Activated CD8-positive, alpha-beta memory T cell treated with anti-CD3 and anti-CD28 coated beads for 24 hours (primary cell): Measurements from ENCODE around the gene SAP30BP.

ENCODE experiments used
- DNase-seq: peaks from one replicate; pipeline ENCODE4 v3.0.0-alpha.2; 2020

SAP30BP gene

GRCh38 chr17:75722542-75723095 is 55.5 kb downstream of the SAP30BP start:
- no peak for DNase-seq

GRCh38 chr17:75723171-75723930 is 56.2 kb downstream of the SAP30BP start:
- no peak for DNase-seq

- DNase-seq, result no peak
Measured at GRCh38 chr17:75724016-75725003, 57.2 kb downstream of the SAP30BP start.

DNA sequence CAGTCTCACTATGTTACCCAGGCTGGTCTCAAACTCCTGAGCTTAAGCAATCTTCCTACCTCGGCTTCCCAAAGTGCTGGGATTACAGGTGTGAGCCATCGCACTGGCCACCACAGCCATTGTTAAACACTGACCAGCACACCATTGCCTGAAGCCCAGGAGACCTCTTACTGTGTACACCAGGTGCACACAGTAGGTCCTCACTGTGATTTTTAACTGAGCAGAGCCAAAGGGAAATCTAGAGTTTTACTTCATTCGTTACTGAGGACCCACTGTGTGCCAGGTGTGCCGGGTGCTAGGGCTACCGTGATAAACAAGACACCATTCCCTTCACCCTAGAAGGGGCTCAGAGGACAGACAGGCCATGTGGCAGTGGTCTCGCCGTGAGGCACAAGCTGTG is 58.4 kb downstream of the SAP30BP start:
- DNase-seq, result no peak

DNA sequence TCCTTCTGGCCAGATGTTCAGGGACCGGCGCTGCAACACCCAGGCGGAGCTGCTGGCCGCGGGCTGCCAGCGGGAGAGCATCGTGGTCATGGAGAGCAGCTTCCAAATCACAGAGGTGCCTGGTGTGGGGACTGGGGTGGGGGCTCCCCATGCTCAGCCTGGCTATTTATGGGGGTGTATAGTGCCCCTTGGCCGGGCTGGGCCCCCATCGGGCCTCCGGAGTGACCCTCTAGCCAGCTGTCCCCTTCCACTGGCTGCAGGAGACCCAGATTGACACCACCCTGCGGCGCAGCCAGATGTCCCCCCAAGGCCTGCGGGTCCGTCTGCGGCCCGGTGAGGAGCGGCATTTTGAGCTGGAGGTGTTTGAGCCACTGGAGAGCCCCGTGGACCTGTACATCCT is 60.3 kb downstream of the SAP30BP start:
- no peak for DNase-seq

DNA sequence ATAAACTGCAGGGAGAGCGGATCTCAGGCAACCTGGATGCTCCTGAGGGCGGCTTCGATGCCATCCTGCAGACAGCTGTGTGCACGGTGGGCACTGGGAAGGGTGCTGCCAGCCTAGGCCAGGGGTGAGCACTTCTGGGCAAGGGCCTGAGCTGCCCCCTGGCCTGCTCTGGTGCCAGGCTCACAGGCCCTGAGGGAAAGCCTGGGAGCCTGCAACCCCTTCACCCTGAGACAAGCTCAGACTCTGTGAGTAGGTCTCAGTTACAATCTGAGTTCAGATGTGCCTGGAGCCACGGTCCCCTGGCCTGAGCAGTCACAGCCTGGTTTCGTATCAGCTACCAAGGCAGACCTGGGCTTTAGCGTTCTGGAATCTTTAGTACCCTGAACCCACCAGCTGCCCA is 62.2 kb downstream of the SAP30BP start:
- no peak for DNase-seq

GRCh38 chr17:75730065-75730464 is 62.9 kb downstream of the SAP30BP start:
- no peak for DNase-seq

DNA sequence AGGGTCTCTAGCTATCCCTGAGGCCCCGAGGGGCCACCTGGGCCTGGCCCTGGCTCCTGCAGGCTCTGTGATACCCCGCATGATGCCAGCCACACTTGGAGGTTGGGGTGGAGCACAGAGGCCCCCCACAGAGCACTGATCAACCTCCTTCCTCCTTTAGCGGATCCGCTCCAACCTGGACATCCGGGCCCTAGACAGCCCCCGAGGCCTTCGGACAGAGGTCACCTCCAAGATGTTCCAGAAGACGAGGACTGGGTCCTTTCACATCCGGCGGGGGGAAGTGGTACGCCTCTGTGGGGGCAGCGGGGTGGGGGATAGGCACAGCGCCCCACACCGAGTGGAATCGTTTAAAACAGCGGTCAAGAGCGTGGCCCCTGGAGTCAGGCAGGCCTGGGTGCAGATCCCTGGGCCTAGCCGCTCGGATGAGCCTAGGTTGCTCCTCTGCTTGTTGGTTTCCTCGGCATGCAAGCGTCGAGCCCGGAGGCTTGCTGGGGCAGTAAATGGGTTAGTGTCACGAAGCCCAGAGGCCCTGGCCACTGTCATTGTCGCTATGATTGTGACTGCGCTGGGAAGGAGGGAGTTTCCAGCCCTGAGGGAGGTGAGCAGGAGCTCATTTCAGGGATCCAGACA is 64.1 kb downstream of the SAP30BP start:
- DNase-seq, result no peak

DNA sequence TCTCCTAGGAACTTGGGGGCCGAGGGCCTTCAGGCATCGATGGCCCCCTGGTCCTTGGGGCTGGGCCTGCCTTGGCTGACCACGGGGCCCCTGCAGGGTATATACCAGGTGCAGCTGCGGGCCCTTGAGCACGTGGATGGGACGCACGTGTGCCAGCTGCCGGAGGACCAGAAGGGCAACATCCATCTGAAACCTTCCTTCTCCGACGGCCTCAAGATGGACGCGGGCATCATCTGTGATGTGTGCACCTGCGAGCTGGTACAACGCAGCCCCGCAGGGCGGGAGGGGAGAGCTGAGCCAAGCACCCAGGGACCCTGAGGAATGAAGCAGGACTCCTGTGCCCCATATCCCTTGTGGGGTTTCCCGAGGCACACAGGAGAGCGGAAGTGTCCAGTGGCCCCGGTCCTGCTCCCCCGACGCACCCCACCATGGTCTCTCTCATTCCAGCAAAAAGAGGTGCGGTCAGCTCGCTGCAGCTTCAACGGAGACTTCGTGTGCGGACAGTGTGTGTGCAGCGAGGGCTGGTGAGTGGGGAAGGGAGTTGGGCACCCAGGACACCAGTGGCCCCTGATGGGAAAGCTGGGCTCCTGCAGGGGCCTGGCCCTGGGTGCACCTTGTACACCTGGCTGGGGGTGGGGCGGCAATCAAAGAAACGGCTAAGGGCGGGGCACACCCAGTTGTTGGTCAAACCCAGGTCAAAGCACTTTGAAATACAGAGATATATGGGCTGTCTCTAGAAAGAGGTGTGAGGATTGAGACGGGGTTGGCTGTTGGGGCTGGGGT is 64.8 kb downstream of the SAP30BP start:
- no peak for DNase-seq

- no peak for DNase-seq
Measured at GRCh38 chr17:75733471-75733870, 66.3 kb downstream of the SAP30BP start.

DNA sequence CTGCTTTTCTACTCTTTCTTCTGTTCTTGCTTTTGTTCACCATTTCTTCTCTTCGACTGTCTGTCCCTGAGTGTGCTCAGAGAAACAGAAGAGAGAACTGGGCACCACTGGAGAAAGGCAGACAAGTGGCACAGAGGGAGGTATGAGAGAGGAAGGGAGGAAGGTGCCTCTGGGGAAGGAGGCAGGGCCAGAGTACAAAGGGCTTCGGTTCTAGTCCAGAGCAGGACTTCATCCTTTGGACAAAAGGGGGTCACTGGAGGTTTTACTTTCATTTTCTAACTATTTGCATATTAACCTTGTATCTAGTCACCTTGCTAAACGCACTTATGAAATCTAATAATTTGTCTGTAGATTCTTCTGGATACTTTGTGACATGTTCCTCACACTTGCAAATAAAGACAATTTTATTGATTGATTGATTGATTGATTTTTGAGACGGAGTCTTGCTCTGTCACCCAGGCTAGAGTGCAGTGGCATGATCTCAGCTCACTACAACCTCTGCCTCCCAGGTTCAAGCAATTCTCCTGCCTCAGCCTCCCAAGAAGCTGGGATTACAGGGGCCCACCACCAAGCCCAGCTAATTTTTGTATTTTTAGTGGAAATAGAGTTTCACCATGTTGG is 67.6 kb downstream of the SAP30BP start:
- DNase-seq, result no peak

- DNase-seq, result no peak
Measured at GRCh38 chr17:75736173-75736835, 69.2 kb downstream of the SAP30BP start.

DNA sequence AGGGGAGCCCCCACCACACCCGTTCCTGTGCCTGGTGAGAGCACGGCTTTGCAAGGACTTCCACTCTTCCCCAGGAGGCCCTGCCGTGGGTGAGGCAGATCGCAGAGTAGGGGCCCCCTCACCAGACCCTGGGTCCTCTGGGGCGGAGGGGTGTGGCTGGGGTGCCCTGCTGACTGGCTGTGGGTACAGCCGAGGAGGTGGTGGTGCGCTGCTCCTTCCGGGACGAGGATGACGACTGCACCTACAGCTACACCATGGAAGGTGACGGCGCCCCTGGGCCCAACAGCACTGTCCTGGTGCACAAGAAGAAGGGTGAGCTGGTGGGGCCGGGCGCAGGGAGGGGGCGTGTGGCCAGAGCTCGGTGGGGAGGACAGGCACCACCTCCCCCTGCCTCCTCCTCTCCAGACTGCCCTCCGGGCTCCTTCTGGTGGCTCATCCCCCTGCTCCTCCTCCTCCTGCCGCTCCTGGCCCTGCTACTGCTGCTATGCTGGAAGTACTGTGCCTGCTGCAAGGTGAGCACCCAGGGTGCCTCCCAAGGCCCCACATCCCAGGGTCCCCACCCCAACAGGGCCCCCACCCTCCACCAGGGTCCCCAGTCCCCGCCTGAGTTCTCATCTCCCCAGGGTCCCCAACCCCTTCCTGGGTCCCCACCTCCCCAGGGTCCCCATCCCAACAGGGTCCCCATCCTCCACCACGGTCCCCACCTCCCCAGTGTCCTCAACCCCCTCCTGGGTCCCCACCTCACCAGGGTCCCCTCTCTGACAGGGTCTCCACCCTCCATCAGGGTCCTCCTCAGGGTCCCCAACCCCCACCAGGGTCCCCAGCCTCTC is 70.2 kb downstream of the SAP30BP start:
- no peak for DNase-seq

- no peak for DNase-seq
Measured at GRCh38 chr17:75738218-75738802, 71.2 kb downstream of the SAP30BP start.

DNA sequence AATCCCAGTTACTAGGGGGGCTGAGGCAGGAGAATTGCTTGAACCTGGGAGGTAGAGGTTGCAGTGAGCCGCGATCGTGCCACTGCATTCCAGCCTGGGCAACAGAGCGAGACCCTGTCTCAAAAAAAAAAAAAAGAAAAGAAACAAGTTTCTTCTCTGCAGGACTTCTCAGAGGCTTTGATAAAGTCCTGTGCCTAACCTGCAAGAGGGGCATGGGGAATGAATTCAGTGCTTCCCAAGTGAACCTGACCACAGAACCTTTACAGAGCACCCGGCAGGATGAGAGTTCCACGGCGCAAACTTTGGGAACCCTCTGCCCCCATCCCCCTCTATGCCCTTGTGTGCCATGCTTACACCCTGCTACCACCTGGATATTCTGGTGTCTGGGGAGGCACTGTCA is 72.0 kb downstream of the SAP30BP start:
- DNase-seq, result no peak

GRCh38 chr17:75739801-75740200 is 72.7 kb downstream of the SAP30BP start:
- DNase-seq, result no peak

- no peak for DNase-seq
Measured at GRCh38 chr17:75740215-75740614, 73.1 kb downstream of the SAP30BP start.

- no peak for DNase-seq
Measured at GRCh38 chr17:75740631-75741077, 73.5 kb downstream of the SAP30BP start.

DNA sequence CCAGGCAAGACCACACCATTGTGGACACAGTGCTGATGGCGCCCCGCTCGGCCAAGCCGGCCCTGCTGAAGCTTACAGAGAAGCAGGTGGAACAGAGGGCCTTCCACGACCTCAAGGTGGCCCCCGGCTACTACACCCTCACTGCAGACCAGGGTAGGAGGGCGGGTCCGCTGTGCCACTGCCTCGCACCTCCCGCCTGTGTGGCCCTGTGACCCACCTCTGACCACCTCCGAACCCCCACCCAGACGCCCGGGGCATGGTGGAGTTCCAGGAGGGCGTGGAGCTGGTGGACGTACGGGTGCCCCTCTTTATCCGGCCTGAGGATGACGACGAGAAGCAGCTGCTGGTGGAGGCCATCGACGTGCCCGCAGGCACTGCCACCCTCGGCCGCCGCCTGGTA is 75.2 kb downstream of the SAP30BP start:
- no peak for DNase-seq
